Measurements from ENCODE around the gene RABEP2. TPM values are rescaled to one million over a fixed set of nuclear protein-coding genes. Genes with fewer than 3 reads are reported as not detected.

Gene RABEP2
- total RNA-seq: 36.5 and 51.4 TPM in 2 replicates

GRCh38 chr16:28924762-28925385, at the start of gene RABEP2:
Gene RABEP2 (minus strand): TSS chr16:28925238. CDS start chr16:28925163, 75 bp downstream.

GRCh38 chr16:28974437-28975157, 49.6 kb upstream of the RABEP2 start, which contains the start of gene SPNS1:
Gene SPNS1 (plus strand): TSS chr16:28974778. CDS start chr16:28975152, 374 bp downstream.

GRCh38 chr16:28950648-28951409, 25.8 kb upstream of the RABEP2 start, which contains the start of gene NFATC2IP:
Gene NFATC2IP (plus strand): TSS chr16:28950937. CDS start chr16:28951012, 75 bp downstream.

GRCh38 chr16:28931801-28932225, 6.8 kb upstream of the RABEP2 start, which contains the start of gene CD19:
Gene CD19 (plus strand): TSS chr16:28931971. CDS start chr16:28932001, 30 bp downstream.

GRCh38 chr16:28878083-28878926, 46.7 kb downstream of the RABEP2 start, which contains the start of gene ATP2A1:
Gene ATP2A1 (plus strand): TSS chr16:28878488. CDS start chr16:28878672, 184 bp downstream.

Small RNA genes within 50 kb of the gene (small RNA-seq; reads per million reads assigned to genes)
- not detected for gene RF00416 (ENCODE audit: low replicate concordance)

Other genes with a start within 250 kb of the RABEP2 start
- 126 and 142 TPM in 2 replicates for gene EIF3C, start 213.8 kb downstream of the RABEP2 start, total RNA-seq
- gene NPIPB9, start 173.5 kb downstream of the RABEP2 start, total RNA-seq: 1.8 and 3.7 TPM in 2 replicates
- 62.0 and 106 TPM in 2 replicates for gene ATXN2L, start 102.2 kb downstream of the RABEP2 start, total RNA-seq
- 96.9 and 122 TPM in 2 replicates for gene TUFM, start 78.9 kb downstream of the RABEP2 start, total RNA-seq
- gene SH2B1, start 61.4 kb downstream of the RABEP2 start, total RNA-seq: 16.2 and 24.8 TPM in 2 replicates
- gene ATP2A1, start 46.8 kb downstream of the RABEP2 start, total RNA-seq: 0.29 and 0.44 TPM in 2 replicates
- not detected in 2 replicates for gene CD19, start 6.7 kb upstream of the RABEP2 start, total RNA-seq
- gene NFATC2IP, start 25.7 kb upstream of the RABEP2 start, total RNA-seq: 17.9 and 24.9 TPM in 2 replicates
- 53.1 and 72.2 TPM in 2 replicates for gene SPNS1, start 49.5 kb upstream of the RABEP2 start, total RNA-seq
- gene LAT, start 59.8 kb upstream of the RABEP2 start, total RNA-seq: 0.72 and 1.1 TPM in 2 replicates